ENCODE results near the gene DCAF4. TPM values are rescaled to one million over a fixed set of nuclear protein-coding genes. Genes with fewer than 3 reads are reported as not detected.
"Not testable (repeated sequence)": the region's sequence is repeated elsewhere in the genome, so short reads cannot be mapped to it uniquely, and the experiment has no call there.

Gene DCAF4
- total RNA-seq, 1 experiment from 2014 or later: 19.6 TPM

- no peaks in the 10 kb centered on the region for H3K27me3 Mint-ChIP-seq (ENCODE audit: low read depth)
- ATAC-seq: no peak
- DNase-seq (ENCODE audit: low spot score): no peak
- H3K4me3 Mint-ChIP-seq: no peak overlapping the region
- peaks cover 13% of the 10 kb centered on the region for H3K36me3 Mint-ChIP-seq
- no peaks in the 10 kb centered on the region for H3K9me3 Mint-ChIP-seq
- H3K27ac Mint-ChIP-seq: no peak overlapping the region
- POLR2A ChIA-PET: no interaction called here
- TF ChIP-seq GABPB1 (CRISPR knock-in tag; IDR thresholded peaks at IDR 0.05) (no peak), JUN (CRISPR knock-in tag; IDR thresholded peaks at IDR 0.05) (no peak), ZBTB21 (CRISPR knock-in tag; IDR thresholded peaks at IDR 0.05; ENCODE audit: borderline replicate concordance) (no peak), RELA (CRISPR knock-in tag; IDR thresholded peaks at IDR 0.05; ENCODE audit: borderline replicate concordance) (no peak), ZNF416 (CRISPR knock-in tag; IDR thresholded peaks at IDR 0.05) (no peak), CREB1 (CRISPR knock-in tag; IDR thresholded peaks at IDR 0.05) (no peak), ATF6 (CRISPR knock-in tag; IDR thresholded peaks at IDR 0.05) (no peak)
- no peaks in the 10 kb centered on the region for H3K4me1 Mint-ChIP-seq
- CTCF ChIA-PET: no interaction called here
These were observed 25.9 kb downstream of the DCAF4 start for GRCh38 chr14:72952171-72952570.

GRCh38 chr14:72956741-72957140 is 30.5 kb downstream of the DCAF4 start:
- H3K27me3 Mint-ChIP-seq (ENCODE audit: low read depth); H3K9me3 Mint-ChIP-seq; H3K4me3 Mint-ChIP-seq; POLR2A ChIA-PET; H3K4me1 Mint-ChIP-seq; H3K27ac Mint-ChIP-seq; ATAC-seq; DNase-seq (ENCODE audit: low spot score): not testable (repeated sequence)
- CTCF ChIA-PET: interaction anchor here (2.3 kb wide), 1 partner anchor 8 kb away, joined by 12 read pairs; no protein-coding TSS in a partner anchor
- peaks cover 22% of the 10 kb centered on the region for H3K36me3 Mint-ChIP-seq

GRCh38 chr14:72957213-72957612 is 30.9 kb downstream of the DCAF4 start:
- H3K4me1 Mint-ChIP-seq: no peaks in the 10 kb centered on the region
- no peaks in the 10 kb centered on the region for H3K9me3 Mint-ChIP-seq
- DNase-seq (ENCODE audit: low spot score): no peak
- no peak overlapping the region for H3K4me3 Mint-ChIP-seq
- no peaks in the 10 kb centered on the region for H3K27me3 Mint-ChIP-seq (ENCODE audit: low read depth)
- ATAC-seq: no peak
- H3K27ac Mint-ChIP-seq: no peak overlapping the region
- CTCF ChIA-PET: interaction anchor here (2.3 kb wide), 1 partner anchor 9 kb away, joined by 12 read pairs; no protein-coding TSS in a partner anchor
- H3K36me3 Mint-ChIP-seq: peaks cover 18% of the 10 kb centered on the region
- POLR2A ChIA-PET: no interaction called here
- TF ChIP-seq AR (CRISPR knock-in tag; IDR thresholded peaks at IDR 0.05) (no peak), PRRX2 (CRISPR knock-in tag; IDR thresholded peaks at IDR 0.05) (no peak), RELA (CRISPR knock-in tag; IDR thresholded peaks at IDR 0.05; ENCODE audit: borderline replicate concordance) (no peak), ZBTB21 (CRISPR knock-in tag; IDR thresholded peaks at IDR 0.05; ENCODE audit: borderline replicate concordance) (no peak), IRF2 (CRISPR knock-in tag; IDR thresholded peaks at IDR 0.05; ENCODE audit: borderline replicate concordance, low read depth) (no peak), ESRRA (CRISPR knock-in tag; IDR thresholded peaks at IDR 0.05; ENCODE audit: borderline replicate concordance) (no peak), MYBL2 (CRISPR knock-in tag; IDR thresholded peaks at IDR 0.05) (no peak), NR1H2 (CRISPR knock-in tag; IDR thresholded peaks at IDR 0.05) (no peak), ATF2 (CRISPR knock-in tag; IDR thresholded peaks at IDR 0.05; ENCODE audit: borderline replicate concordance, low read depth) (no peak), ZNF121 (CRISPR knock-in tag; IDR thresholded peaks at IDR 0.05) (no peak)
- TF ChIP-seq, protein P1, sequence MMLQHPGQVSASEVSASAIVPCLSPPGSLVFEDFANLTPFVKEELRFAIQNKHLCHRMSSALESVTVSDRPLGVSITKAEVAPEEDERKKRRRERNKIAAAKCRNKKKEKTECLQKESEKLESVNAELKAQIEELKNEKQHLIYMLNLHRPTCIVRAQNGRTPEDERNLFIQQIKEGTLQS (CRISPR knock-in tag; conservative IDR thresholded peaks at IDR 0.05): no peak
- TF ChIP-seq, protein P2, sequence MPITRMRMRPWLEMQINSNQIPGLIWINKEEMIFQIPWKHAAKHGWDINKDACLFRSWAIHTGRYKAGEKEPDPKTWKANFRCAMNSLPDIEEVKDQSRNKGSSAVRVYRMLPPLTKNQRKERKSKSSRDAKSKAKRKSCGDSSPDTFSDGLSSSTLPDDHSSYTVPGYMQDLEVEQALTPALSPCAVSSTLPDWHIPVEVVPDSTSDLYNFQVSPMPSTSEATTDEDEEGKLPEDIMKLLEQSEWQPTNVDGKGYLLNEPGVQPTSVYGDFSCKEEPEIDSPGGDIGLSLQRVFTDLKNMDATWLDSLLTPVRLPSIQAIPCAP (CRISPR knock-in tag; IDR thresholded peaks at IDR 0.05): no peak
- TF ChIP-seq, protein P3, sequence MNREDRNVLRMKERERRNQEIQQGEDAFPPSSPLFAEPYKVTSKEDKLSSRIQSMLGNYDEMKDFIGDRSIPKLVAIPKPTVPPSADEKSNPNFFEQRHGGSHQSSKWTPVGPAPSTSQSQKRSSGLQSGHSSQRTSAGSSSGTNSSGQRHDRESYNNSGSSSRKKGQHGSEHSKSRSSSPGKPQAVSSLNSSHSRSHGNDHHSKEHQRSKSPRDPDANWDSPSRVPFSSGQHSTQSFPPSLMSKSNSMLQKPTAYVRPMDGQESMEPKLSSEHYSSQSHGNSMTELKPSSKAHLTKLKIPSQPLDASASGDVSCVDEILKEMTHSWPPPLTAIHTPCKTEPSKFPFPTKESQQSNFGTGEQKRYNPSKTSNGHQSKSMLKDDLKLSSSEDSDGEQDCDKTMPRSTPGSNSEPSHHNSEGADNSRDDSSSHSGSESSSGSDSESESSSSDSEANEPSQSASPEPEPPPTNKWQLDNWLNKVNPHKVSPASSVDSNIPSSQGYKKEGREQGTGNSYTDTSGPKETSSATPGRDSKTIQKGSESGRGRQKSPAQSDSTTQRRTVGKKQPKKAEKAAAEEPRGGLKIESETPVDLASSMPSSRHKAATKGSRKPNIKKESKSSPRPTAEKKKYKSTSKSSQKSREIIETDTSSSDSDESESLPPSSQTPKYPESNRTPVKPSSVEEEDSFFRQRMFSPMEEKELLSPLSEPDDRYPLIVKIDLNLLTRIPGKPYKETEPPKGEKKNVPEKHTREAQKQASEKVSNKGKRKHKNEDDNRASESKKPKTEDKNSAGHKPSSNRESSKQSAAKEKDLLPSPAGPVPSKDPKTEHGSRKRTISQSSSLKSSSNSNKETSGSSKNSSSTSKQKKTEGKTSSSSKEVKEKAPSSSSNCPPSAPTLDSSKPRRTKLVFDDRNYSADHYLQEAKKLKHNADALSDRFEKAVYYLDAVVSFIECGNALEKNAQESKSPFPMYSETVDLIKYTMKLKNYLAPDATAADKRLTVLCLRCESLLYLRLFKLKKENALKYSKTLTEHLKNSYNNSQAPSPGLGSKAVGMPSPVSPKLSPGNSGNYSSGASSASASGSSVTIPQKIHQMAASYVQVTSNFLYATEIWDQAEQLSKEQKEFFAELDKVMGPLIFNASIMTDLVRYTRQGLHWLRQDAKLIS (CRISPR knock-in tag; IDR thresholded peaks at IDR 0.05; ENCODE audit: borderline replicate concordance): no peak
- TF ChIP-seq, protein P4, sequence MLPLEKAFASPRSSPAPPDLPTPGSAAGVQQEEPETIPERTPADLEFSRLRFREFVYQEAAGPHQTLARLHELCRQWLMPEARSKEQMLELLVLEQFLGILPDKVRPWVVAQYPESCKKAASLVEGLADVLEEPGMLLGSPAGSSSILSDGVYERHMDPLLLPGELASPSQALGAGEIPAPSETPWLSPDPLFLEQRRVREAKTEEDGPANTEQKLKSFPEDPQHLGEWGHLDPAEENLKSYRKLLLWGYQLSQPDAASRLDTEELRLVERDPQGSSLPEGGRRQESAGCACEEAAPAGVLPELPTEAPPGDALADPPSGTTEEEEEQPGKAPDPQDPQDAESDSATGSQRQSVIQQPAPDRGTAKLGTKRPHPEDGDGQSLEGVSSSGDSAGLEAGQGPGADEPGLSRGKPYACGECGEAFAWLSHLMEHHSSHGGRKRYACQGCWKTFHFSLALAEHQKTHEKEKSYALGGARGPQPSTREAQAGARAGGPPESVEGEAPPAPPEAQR (CRISPR knock-in tag; IDR thresholded peaks at IDR 0.05): no peak

Data from WTC11 (cell line).